Esophagus muscularis mucosa (tissue), 4 donors: ENCODE results near the gene FBXO48. TPM values are rescaled to one million over a fixed set of nuclear protein-coding genes. Genes with fewer than 3 reads are reported as not detected.

Experiments used
- DNase-seq: peaks from one replicate; pipeline ENCODE4 v3.0.0-alpha.2; 2017; ENCODE audit errors: extremely low spot score
- H3K27ac ChIP-seq, 4 donors: fragments of 200-600 bp; sonication (generic); replicated peaks in 1 of 4; 1 replicate in 3 of 4; 2 replicates in 1 of 4; pipeline ENCODE4 v1.5.1; 2016 to 2019; ENCODE audit warnings: mild to moderate bottlenecking in 1 of 4
- H3K27me3 ChIP-seq, 4 donors: fragments of 200-600 bp; sonication (generic); one replicate each; pipeline versions ENCODE4 v1.5.1 to v1.6.0; 2016 to 2019
- H3K36me3 ChIP-seq, 4 donors: fragments of 200-600 bp; sonication (generic); one replicate each; pipeline ENCODE4 v1.5.1; 2016 to 2019
- H3K4me1 ChIP-seq, 4 donors: fragments of 200-600 bp; sonication (generic); one replicate each; pipeline ENCODE4 v1.5.1; 2016 to 2019
- H3K4me3 ChIP-seq, 4 donors: fragments of 200-600 bp; sonication (generic); 1 replicate in 2 of 4; 2 replicates in 2 of 4; pipeline ENCODE4 v1.5.1; 2016 to 2019; ENCODE audit warnings: mild to moderate bottlenecking in 4 of 4, moderate library complexity in 1 of 4
- H3K9me3 ChIP-seq, 4 donors: fragments of 200-600 bp; sonication (generic); 1 replicate in 3 of 4; 2 replicates in 1 of 4; pipeline ENCODE4 v1.5.1; 2016 to 2019
- CTCF ChIP-seq, 3 experiments: fragments of 200-600 bp in 2 of 3; fragments of 450-650 bp in 1 of 3; sonication (generic) in 2 of 3; IDR thresholded peaks; one replicate each; pipeline ENCODE4 v1.5.1; 2017 to 2019; ENCODE audit warnings: antibody characterized with exemption in 3 of 3, mild to moderate bottlenecking in 2 of 3, moderate library complexity in 1 of 3
- EP300 ChIP-seq: sonication (generic); formaldehyde crosslinking; IDR thresholded peaks from one replicate; pipeline ENCODE4 v1.6.1; 2017; ENCODE audit warnings: antibody characterized with exemption
- POLR2A ChIP-seq: fragments of 450-650 bp; IDR thresholded peaks from one replicate; pipeline ENCODE4 v1.6.1; 2017; ENCODE audit warnings: antibody characterized with exemption, moderate library complexity, mild to moderate bottlenecking, low read depth
- POLR2AphosphoS5 ChIP-seq, 2 donors: sonication (generic); formaldehyde crosslinking; IDR thresholded peaks; one replicate each; pipeline ENCODE4 v1.6.1; 2017; ENCODE audit warnings: antibody characterized with exemption in 2 of 2
- WGBS: methylation state at CpG from one replicate; pipeline ENCODE4 v1.1.5; 2018; 5-methylcytosine and 5-hydroxymethylcytosine counted together
- intact Hi-C: fragments of 100-400 bp; cut with DNase I; formaldehyde crosslinking; loops from one replicate; pipeline ENCODE4 v1.15.1; 2023
- total RNA-seq, 4 donors: library from RNA; depleted of rRNA; stranded (reverse); fragments of >200 nt; gene quantifications; one replicate each; pipeline versions ENCODE4 v1.1.0 to v1.2.1, GENCODE V29; 2016

Gene FBXO48, protein sequence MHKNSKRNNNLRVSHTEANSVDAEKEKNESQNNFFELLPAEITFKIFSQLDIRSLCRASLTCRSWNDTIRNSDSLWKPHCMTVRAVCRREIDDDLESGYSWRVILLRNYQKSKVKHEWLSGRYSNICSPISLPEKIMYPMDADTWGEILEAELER
- under 1 TPM; 0.33 to 0.83 (median 0.59) TPM for total RNA-seq

DNA sequence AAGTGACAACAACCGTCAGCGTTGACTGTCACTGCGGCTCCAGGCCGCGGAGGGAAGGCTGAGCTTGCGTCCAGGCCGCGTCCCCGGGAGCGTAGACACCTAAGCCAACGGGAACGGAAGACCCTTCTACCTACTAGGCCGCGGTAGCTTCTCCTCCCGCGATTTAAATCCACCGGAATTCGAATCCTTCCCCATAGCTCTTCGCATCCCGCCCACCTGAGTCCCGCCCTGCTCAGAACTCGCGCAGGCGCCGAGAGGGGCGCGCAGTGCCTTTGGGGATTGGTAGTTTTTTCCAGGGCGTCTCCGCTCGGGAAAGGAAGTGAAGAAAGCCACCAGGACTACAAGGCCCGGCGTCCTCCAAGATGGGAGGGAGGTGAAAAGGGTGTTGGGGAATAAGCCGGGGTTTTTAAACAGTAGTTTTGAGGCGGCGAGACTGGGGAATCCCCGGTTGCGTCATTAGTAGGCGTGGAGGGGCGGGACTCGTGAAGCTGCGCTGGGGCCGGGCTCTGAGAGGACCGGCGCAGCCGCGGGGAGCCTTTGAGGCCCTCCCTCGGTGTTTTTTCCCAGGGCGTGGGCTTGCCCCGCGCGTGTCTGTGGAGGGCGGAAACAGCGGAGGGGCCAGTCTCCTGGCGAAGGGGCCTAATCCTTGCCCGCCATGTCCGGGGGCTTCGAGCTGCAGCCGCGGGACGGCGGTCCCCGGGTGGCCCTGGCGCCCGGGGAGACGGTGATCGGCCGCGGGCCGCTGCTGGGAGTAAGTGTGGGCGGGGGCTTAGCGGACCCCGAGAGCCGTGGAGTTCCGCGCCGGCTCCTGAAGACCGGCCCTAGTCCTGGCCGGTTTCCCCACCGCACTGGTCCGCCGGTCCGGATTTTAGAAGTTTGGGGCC, at the start of gene FBXO48, which contains the start of gene APLF:
Gene FBXO48 (minus strand): TSS at position 218 of the 884 bp plus-strand sequence. CDS start 2,149 bp downstream, outside the sequence.
Gene APLF (plus strand): TSS at position 509 of the 884 bp plus-strand sequence. CDS start 147 bp downstream, at position 656.
- Histone ChIP-seq H3K4me3 (peak within 1 kb of the TSS; percentile 77 to 91 (median 86)), H3K27ac (peak within 1 kb of the TSS; percentile 80 to 91 (median 86)), H3K36me3 (no peaks in the 10 kb centered on the region), H3K4me1 (peaks cover 12 to 26% (median 22%) of the 10 kb centered on the region in 4 donors), H3K27me3 (no peaks in the 10 kb centered on the region), H3K9me3 (no peaks in the 10 kb centered on the region)
- intact Hi-C loops, result loop anchor here (5.0 kb wide), 2 partner anchors 365 to 460 kb away; no protein-coding TSS in a partner anchor
- WGBS, result under 1% methylated on average over 37 of the region's 82 CpGs
- peak; percentile 99 for DNase-seq
- TF ChIP-seq EP300 (no peak), POLR2AphosphoS5 (IDR thresholded peaks at IDR 0.05) (peak; percentile 83 to 90), CTCF (IDR thresholded peaks at IDR 0.05) (no peak), POLR2A (peak; percentile 10)

DNA sequence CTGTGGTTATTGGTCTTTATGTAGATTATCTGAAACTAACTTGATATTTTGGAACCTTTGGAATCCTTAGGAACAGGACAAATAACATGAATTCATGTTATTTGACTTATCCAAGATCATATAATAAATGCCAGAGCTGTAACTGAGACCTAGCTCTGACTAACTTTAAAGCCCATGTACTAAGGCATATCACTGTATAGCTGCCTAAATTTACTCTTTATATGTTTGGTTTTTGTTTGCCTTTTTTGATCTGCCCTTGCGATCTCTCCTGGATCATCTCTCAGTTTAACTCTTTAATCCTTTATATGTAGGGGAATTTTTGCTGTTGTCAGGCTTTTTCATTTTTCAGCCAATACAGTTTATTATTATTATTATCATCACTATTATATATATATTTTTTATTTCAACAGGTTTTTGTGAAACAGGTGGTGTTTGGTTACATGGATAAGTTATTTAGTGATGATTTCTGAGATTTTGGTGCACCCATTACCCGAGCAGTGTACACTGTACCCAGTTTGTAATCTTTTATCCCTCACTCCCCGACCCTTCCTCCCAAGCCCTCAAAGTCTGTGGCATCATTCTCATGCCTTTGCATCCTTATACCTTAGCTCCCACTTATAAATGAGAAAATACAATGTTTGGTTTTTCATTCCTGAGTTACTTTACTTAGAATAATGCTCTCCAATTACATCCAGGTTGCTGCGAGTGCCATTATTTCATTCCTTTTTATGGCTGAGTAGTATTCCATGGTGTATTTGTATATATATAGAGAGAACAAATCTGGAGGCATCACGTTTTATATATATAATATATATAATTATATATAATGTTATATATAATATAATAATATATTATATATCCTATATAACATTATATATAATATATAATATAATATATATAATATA, 49.2 kb upstream of the FBXO48 start:
- Histone ChIP-seq H3K27ac (no peak overlapping the region), H3K27me3 (no peaks in the 10 kb centered on the region), H3K4me3 (no peak overlapping the region), H3K9me3 (no peaks in the 10 kb centered on the region), H3K36me3 (no peaks in the 10 kb centered on the region), H3K4me1 (no peaks in the 10 kb centered on the region)
- 91% methylated on average over 5 of the region's 5 CpGs for WGBS
- intact Hi-C loops, result no loop called here
- no peak for TF ChIP-seq CTCF (IDR thresholded peaks at IDR 0.05)
- TF ChIP-seq POLR2AphosphoS5 (IDR thresholded peaks at IDR 0.05), result no peak
- no peak for TF ChIP-seq POLR2A
- no peak for TF ChIP-seq EP300
- DNase-seq, result no peak

GRCh38 chr2:68514316-68514929, 47.3 kb upstream of the FBXO48 start:
- TF ChIP-seq POLR2AphosphoS5 (IDR thresholded peaks at IDR 0.05) (no peak), CTCF (IDR thresholded peaks at IDR 0.05) (no peak), EP300 (no peak), POLR2A (no peak)
- Histone ChIP-seq H3K4me3 (no peak overlapping the region), H3K4me1 (no peaks in the 10 kb centered on the region), H3K27me3 (no peaks in the 10 kb centered on the region), H3K9me3 (no peaks in the 10 kb centered on the region), H3K27ac (no peak overlapping the region), H3K36me3 (no peaks in the 10 kb centered on the region)
- WGBS, result 70% methylated on average over 2 of the region's 2 CpGs
- no peak for DNase-seq
- intact Hi-C loops, result no loop called here

DNA sequence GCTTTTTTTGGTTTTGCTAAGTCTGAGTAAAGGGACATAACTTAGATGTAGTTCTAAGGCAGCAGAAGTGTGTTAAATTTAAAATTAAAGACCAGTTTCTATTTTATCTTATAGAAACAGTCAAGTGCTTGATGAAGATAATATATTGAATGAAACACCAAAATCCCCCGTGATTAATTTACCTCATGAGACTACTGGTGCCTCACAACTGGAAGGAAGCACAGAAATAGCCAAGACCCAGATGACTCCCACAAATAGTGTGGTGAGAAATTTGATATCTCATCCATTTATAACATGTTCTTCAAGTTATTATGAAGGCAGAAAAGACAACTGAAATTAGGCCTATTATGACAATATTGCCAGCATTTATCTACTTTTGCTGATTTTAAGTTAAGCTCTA, 45.9 kb upstream of the FBXO48 start:
- Histone ChIP-seq H3K27me3 (no peaks in the 10 kb centered on the region), H3K27ac (no peak overlapping the region), H3K9me3 (no peaks in the 10 kb centered on the region), H3K36me3 (no peaks in the 10 kb centered on the region), H3K4me3 (no peak overlapping the region), H3K4me1 (no peaks in the 10 kb centered on the region)
- intact Hi-C loops, result no loop called here
- DNase-seq, result no peak
- WGBS, result 50% methylated on average over 1 of the region's 1 CpG
- TF ChIP-seq EP300 (no peak), CTCF (IDR thresholded peaks at IDR 0.05) (no peak), POLR2AphosphoS5 (IDR thresholded peaks at IDR 0.05) (no peak), POLR2A (no peak)
